GM23338 (cell line): ENCODE results near the gene DUSP8. TPM values are rescaled to one million over a fixed set of nuclear protein-coding genes. Genes with fewer than 3 reads are reported as not detected.

Source experiments
- ATAC-seq: fragments of 200-7000 bp; cut with Tn5 transposase; 3 replicates; pipeline ENCODE4 v1.9.1; 2020
- DNase-seq: peaks from one replicate; pipeline ENCODE4 v3.0.0-alpha.2; 2015; ENCODE audit warnings: low spot score
- H2AFZ ChIP-seq: fragments of 200-600 bp; sonication (generic); 2 replicates; pipeline ENCODE4 v1.8.0; 2016; ENCODE audit warnings: antibody characterized with exemption, mild to moderate bottlenecking, moderate library complexity
- H3F3A ChIP-seq: fragments of 200-600 bp; sonication (generic); replicated peaks from 2 replicates; pipeline ENCODE4 v1.8.0; 2017; ENCODE audit warnings: antibody characterized with exemption, mixed run types, low read depth
- H3K27ac ChIP-seq: fragments of 200-600 bp; sonication (generic); 2 replicates; pipeline ENCODE4 v1.6.1; 2016; ENCODE audit warnings: low read depth
- H3K27me3 ChIP-seq: fragments of 200-600 bp; sonication (generic); 2 replicates; pipeline ENCODE4 v1.8.0; 2016; ENCODE audit warnings: mild to moderate bottlenecking, mixed run types, moderate library complexity; ENCODE audit not compliant: insufficient read depth
- H3K36me3 ChIP-seq: fragments of 200-600 bp; sonication (generic); 2 replicates; pipeline ENCODE4 v1.8.0; 2016; ENCODE audit warnings: mild to moderate bottlenecking; ENCODE audit not compliant: insufficient read depth
- H3K4me1 ChIP-seq: fragments of 200-600 bp; sonication (generic); 2 replicates; pipeline ENCODE4 v1.8.0; 2016; ENCODE audit warnings: mild to moderate bottlenecking, moderate library complexity; ENCODE audit not compliant: insufficient read depth
- H3K4me2 ChIP-seq: fragments of 200-600 bp; sonication (generic); 2 replicates; pipeline ENCODE4 v1.7.1; 2017; ENCODE audit warnings: mixed run types
- H3K4me3 ChIP-seq: fragments of 200-600 bp; sonication (generic); 2 replicates; pipeline ENCODE4 v1.6.1; 2016; ENCODE audit warnings: mixed run types
- H3K79me2 ChIP-seq: fragments of 200-600 bp; sonication (generic); replicated peaks from 2 replicates; pipeline ENCODE4 v1.8.0; 2017; ENCODE audit warnings: mild to moderate bottlenecking; ENCODE audit not compliant: insufficient read depth
- H3K9me2 ChIP-seq: fragments of 200-600 bp; sonication (generic); 2 replicates; pipeline ENCODE4 v1.8.0; 2017; ENCODE audit not compliant: insufficient read depth
- H4K20me1 ChIP-seq: fragments of 200-600 bp; sonication (generic); replicated peaks from 2 replicates; pipeline ENCODE4 v1.8.0; 2017; ENCODE audit warnings: mild to moderate bottlenecking; ENCODE audit not compliant: insufficient read depth
- H3K27ac Mint-ChIP-seq: 2 replicates; pipeline ENCODE4 v1.8.0; 2020; ENCODE audit warnings: inconsistent platforms, mild to moderate bottlenecking, moderate library complexity, mixed read lengths
- H3K27me3 Mint-ChIP-seq: 3 replicates; pipeline ENCODE4 v1.8.0; 2022; ENCODE audit warnings: low read depth, mild to moderate bottlenecking, moderate library complexity, mixed read lengths, inconsistent platforms; ENCODE audit not compliant: insufficient read depth, poor library complexity
- H3K36me3 Mint-ChIP-seq: 3 replicates; pipeline ENCODE4 v1.8.0; 2021; ENCODE audit warnings: low read depth, mild to moderate bottlenecking, inconsistent platforms, moderate library complexity, mixed read lengths
- H3K4me1 Mint-ChIP-seq: 3 replicates; pipeline ENCODE4 v1.8.0; 2020; ENCODE audit warnings: mild to moderate bottlenecking, inconsistent platforms, mixed read lengths
- H3K4me3 Mint-ChIP-seq: 3 replicates; pipeline ENCODE4 v1.8.0; 2021; ENCODE audit warnings: moderate library complexity, mild to moderate bottlenecking, inconsistent platforms, mixed read lengths
- H3K9me3 Mint-ChIP-seq: 3 replicates; pipeline ENCODE4 v1.8.0; 2020; ENCODE audit warnings: moderate library complexity, mild to moderate bottlenecking, inconsistent platforms, mixed read lengths
- CREB1 ChIP-seq: fragments of 250-450 bp; sonication (Bioruptor Pico); IDR thresholded peaks from 2 replicates; pipeline ENCODE4 v1.5.0; 2020; ENCODE audit warnings: low read depth, mild to moderate bottlenecking, moderate library complexity
- EZH2phosphoT487 ChIP-seq: fragments of 200-600 bp; sonication (generic); IDR thresholded peaks from one replicate; pipeline ENCODE4 v1.8.1; 2018; ENCODE audit warnings: antibody characterized with exemption; ENCODE audit not compliant: unreplicated experiment
- JUNB ChIP-seq: IDR thresholded peaks from one replicate; pipeline ENCODE4 v1.6.1; 2016; ENCODE audit warnings: antibody characterized with exemption; ENCODE audit not compliant: unreplicated experiment
- NANOG ChIP-seq: IDR thresholded peaks from 2 replicates; pipeline ENCODE4 v1.6.1; 2016; ENCODE audit warnings: antibody characterized with exemption, borderline replicate concordance
- POLR2AphosphoS5 ChIP-seq: IDR thresholded peaks from 2 replicates; pipeline ENCODE4 v1.6.1; 2016; ENCODE audit warnings: antibody characterized with exemption, low read depth
- REST ChIP-seq: IDR thresholded peaks from one replicate; pipeline ENCODE4 v1.6.1; 2018; ENCODE audit warnings: antibody characterized with exemption; ENCODE audit not compliant: unreplicated experiment
- STAT1 ChIP-seq: IDR thresholded peaks from one replicate; pipeline ENCODE4 v1.6.1; 2016; ENCODE audit warnings: antibody characterized with exemption; ENCODE audit not compliant: unreplicated experiment
- ZNF114 ChIP-seq: fragments of 250-450 bp; sonication (Bioruptor Pico); IDR thresholded peaks from 2 replicates; pipeline ENCODE4 v1.5.0; 2020; ENCODE audit warnings: mild to moderate bottlenecking, moderate library complexity
- ZNF331 ChIP-seq: fragments of 250-450 bp; sonication (Bioruptor Pico); IDR thresholded peaks from 2 replicates; pipeline ENCODE4 v1.5.0; 2020; ENCODE audit warnings: low read depth, mild to moderate bottlenecking, moderate library complexity
- polyA plus RNA-seq: library from polyadenylated mRNA; unstranded; fragments of >200 nt; fragmentation: Nextera tagmentation; extraction: Ambion mirVana; gene quantifications from 2 replicates; pipeline ENCODE4 v1.2.1, GENCODE V29; 2016
- total RNA-seq: library from RNA; depleted of rRNA; stranded (reverse); fragments of >200 nt; shearing (Covaris generic); gene quantifications from 2 replicates; pipeline ENCODE4 v1.2.3, GENCODE V29; 2014
- TF ChIP-seq, protein P1 (sequence below): fragments of 250-450 bp; sonication (Bioruptor Pico); IDR thresholded peaks from 2 replicates; pipeline ENCODE4 v1.5.0; 2020; ENCODE audit warnings: mild to moderate bottlenecking, moderate library complexity

The DUSP8 gene
- total and polyA plus RNA-seq, 2 experiments from 2014 or later: 1.1 TPM

DNA sequence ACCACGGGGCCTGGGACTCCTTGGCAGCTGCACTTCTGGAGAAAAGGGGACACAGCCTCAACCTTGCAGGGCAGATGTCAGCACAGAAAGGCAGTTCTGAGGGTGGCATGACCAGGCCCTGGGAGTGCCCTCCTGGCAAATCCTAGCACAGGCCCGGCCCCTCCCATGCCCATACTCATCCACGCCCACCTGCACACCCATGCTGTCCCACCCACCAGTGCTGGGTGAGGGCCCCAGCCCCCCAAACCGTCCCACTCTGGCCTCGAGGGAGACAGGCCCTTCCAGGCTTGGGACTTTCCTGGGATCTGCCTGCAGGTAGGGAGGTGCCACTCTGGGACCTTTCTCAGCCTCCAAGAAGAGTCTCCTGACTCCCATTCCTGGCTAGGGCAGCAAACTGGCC, 10.1 kb downstream of the DUSP8 start (continued):
- TF ChIP-seq POLR2AphosphoS5 (no peak), CREB1 (no peak), JUNB (no peak), REST (no peak), NANOG (no peak), EZH2phosphoT487 (no peak)

- Histone ChIP-seq H3K27ac (no peak overlapping the region), H3K79me2 (no peaks in the 10 kb centered on the region), H3K4me1 (peaks cover 28% of the 10 kb centered on the region), H3K36me3 (no peaks in the 10 kb centered on the region), H2AFZ (no peak overlapping the region), H4K20me1 (no peaks in the 10 kb centered on the region), H3K9me2 (no peaks in the 10 kb centered on the region), H3K27me3 (peaks cover 21% of the 10 kb centered on the region), H3F3A (no peaks in the 10 kb centered on the region), H3K4me3 (no peak overlapping the region), H3K4me2 (no peak overlapping the region)
- Mint-ChIP-seq H3K27ac (no peak overlapping the region), H3K4me1 (peaks cover 17% of the 10 kb centered on the region; the same call in 2 of the 3 replicates), H3K4me3 (no peak overlapping the region), H3K27me3 (peaks cover 36% of the 10 kb centered on the region), H3K9me3 (no peaks in the 10 kb centered on the region), H3K36me3 (no peaks in the 10 kb centered on the region)
- ATAC-seq (no peak), DNase-seq (no peak)
- TF ChIP-seq NANOG (no peak), ZNF114 (CRISPR knock-in tag) (no peak), STAT1 (no peak), EZH2phosphoT487 (no peak), JUNB (no peak), ZNF331 (CRISPR knock-in tag) (no peak), REST (no peak), CREB1 (no peak)
- TF ChIP-seq, protein P1, sequence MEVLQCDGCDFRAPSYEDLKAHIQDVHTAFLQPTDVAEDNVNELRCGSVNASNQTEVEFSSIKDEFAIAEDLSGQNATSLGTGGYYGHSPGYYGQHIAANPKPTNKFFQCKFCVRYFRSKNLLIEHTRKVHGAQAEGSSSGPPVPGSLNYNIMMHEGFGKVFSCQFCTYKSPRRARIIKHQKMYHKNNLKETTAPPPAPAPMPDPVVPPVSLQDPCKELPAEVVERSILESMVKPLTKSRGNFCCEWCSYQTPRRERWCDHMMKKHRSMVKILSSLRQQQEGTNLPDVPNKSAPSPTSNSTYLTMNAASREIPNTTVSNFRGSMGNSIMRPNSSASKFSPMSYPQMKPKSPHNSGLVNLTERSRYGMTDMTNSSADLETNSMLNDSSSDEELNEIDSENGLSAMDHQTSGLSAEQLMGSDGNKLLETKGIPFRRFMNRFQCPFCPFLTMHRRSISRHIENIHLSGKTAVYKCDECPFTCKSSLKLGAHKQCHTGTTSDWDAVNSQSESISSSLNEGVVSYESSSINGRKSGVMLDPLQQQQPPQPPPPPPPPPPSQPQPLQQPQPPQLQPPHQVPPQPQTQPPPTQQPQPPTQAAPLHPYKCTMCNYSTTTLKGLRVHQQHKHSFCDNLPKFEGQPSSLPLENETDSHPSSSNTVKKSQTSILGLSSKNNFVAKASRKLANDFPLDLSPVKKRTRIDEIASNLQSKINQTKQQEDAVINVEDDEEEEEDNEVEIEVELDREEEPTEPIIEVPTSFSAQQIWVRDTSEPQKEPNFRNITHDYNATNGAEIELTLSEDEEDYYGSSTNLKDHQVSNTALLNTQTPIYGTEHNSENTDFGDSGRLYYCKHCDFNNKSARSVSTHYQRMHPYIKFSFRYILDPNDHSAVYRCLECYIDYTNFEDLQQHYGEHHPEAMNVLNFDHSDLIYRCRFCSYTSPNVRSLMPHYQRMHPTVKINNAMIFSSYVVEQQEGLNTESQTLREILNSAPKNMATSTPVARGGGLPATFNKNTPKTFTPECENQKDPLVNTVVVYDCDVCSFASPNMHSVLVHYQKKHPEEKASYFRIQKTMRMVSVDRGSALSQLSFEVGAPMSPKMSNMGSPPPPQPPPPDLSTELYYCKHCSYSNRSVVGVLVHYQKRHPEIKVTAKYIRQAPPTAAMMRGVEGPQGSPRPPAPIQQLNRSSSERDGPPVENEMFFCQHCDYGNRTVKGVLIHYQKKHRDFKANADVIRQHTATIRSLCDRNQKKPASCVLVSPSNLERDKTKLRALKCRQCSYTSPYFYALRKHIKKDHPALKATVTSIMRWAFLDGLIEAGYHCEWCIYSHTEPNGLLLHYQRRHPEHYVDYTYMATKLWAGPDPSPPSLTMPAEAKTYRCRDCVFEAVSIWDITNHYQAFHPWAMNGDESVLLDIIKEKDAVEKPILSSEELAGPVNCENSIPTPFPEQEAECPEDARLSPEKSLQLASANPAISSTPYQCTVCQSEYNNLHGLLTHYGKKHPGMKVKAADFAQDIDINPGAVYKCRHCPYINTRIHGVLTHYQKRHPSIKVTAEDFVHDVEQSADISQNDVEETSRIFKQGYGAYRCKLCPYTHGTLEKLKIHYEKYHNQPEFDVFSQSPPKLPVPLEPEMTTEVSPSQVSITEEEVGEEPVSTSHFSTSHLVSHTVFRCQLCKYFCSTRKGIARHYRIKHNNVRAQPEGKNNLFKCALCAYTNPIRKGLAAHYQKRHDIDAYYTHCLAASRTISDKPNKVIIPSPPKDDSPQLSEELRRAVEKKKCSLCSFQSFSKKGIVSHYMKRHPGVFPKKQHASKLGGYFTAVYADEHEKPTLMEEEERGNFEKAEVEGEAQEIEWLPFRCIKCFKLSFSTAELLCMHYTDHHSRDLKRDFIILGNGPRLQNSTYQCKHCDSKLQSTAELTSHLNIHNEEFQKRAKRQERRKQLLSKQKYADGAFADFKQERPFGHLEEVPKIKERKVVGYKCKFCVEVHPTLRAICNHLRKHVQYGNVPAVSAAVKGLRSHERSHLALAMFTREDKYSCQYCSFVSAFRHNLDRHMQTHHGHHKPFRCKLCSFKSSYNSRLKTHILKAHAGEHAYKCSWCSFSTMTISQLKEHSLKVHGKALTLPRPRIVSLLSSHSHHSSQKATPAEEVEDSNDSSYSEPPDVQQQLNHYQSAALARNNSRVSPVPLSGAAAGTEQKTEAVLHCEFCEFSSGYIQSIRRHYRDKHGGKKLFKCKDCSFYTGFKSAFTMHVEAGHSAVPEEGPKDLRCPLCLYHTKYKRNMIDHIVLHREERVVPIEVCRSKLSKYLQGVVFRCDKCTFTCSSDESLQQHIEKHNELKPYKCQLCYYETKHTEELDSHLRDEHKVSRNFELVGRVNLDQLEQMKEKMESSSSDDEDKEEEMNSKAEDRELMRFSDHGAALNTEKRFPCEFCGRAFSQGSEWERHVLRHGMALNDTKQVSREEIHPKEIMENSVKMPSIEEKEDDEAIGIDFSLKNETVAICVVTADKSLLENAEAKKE (CRISPR knock-in tag): no peak
These were observed 10.8 kb downstream of the DUSP8 start for GRCh38 chr11:1561266-1561665.
